ENCODE measurements around the gene CACNA1S. TPM values are rescaled to one million over a fixed set of nuclear protein-coding genes. Genes with fewer than 3 reads are reported as not detected.

CACNA1S gene
- total RNA-seq, 1 donor from 2014 or later = not detected

- FAIRE-seq = no peak
- H2AFZ ChIP-seq (ENCODE audit: low read depth, low read length) = no peak overlapping the region
Measured at GRCh38 chr1:201136355-201137023, 24.3 kb upstream of the CACNA1S start.

GRCh38 chr1:201134405-201134804 is 22.2 kb upstream of the CACNA1S start:
- H3K36me3 Mint-ChIP-seq (ENCODE audit: low read depth, unreplicated experiment) = peaks cover 23% of the 10 kb centered on the region
- no peak overlapping the region for H3K4me2 ChIP-seq (ENCODE audit: low read length)
- no peak overlapping the region for H3K9ac ChIP-seq (ENCODE audit: low read length)
- no peak overlapping the region for H3K27ac Mint-ChIP-seq (ENCODE audit: unreplicated experiment)
- TF ChIP-seq, protein P1, sequence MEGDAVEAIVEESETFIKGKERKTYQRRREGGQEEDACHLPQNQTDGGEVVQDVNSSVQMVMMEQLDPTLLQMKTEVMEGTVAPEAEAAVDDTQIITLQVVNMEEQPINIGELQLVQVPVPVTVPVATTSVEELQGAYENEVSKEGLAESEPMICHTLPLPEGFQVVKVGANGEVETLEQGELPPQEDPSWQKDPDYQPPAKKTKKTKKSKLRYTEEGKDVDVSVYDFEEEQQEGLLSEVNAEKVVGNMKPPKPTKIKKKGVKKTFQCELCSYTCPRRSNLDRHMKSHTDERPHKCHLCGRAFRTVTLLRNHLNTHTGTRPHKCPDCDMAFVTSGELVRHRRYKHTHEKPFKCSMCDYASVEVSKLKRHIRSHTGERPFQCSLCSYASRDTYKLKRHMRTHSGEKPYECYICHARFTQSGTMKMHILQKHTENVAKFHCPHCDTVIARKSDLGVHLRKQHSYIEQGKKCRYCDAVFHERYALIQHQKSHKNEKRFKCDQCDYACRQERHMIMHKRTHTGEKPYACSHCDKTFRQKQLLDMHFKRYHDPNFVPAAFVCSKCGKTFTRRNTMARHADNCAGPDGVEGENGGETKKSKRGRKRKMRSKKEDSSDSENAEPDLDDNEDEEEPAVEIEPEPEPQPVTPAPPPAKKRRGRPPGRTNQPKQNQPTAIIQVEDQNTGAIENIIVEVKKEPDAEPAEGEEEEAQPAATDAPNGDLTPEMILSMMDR (IDR thresholded peaks at IDR 0.05; ENCODE audit: insufficient read depth, low read depth, low read length) = no peak
- no peak for TF ChIP-seq EZH2 (IDR thresholded peaks at IDR 0.05; ENCODE audit: insufficient read depth, low read length)
- no peak overlapping the region for H2AFZ ChIP-seq (ENCODE audit: low read depth, low read length)
- H3K27me3 ChIP-seq (ENCODE audit: insufficient read depth, low read length) = no peaks in the 10 kb centered on the region
- peaks cover 3% of the 10 kb centered on the region for H3K27me3 Mint-ChIP-seq (ENCODE audit: low read depth, unreplicated experiment)
- no peak for DNase-seq (ENCODE audit: low read depth)
- H3K79me2 ChIP-seq (ENCODE audit: insufficient read depth, low read length) = no peaks in the 10 kb centered on the region
- peaks cover 3% of the 10 kb centered on the region for H3K9me3 Mint-ChIP-seq (ENCODE audit: unreplicated experiment)
- peaks cover 20% of the 10 kb centered on the region for H3K4me1 ChIP-seq (ENCODE audit: insufficient read depth, low read length)
- no peak for FAIRE-seq
- H3K4me3 Mint-ChIP-seq (ENCODE audit: unreplicated experiment) = no peak overlapping the region
- peaks cover 13% of the 10 kb centered on the region for H3K4me1 Mint-ChIP-seq (ENCODE audit: low read depth, unreplicated experiment)
- no peak overlapping the region for H3K27ac ChIP-seq (ENCODE audit: low read depth, low read length)
- H3K36me3 ChIP-seq (ENCODE audit: insufficient read depth, low read length) = no peaks in the 10 kb centered on the region
- peaks cover 34% of the 10 kb centered on the region for H4K20me1 ChIP-seq (ENCODE audit: insufficient read depth, low read length)
- H3K9me3 ChIP-seq (ENCODE audit: insufficient read depth, low read depth, low read length) = no peaks in the 10 kb centered on the region
- no peak overlapping the region for H3K4me3 ChIP-seq (ENCODE audit: insufficient read depth, low read depth, low read length)

More at GRCh38 chr1:201136355-201137023, 24.3 kb upstream of the CACNA1S start:
- Histone ChIP-seq H3K4me3 (ENCODE audit: insufficient read depth, low read depth, low read length) (no peak overlapping the region), H3K4me1 (ENCODE audit: insufficient read depth, low read length) (peaks cover 20% of the 10 kb centered on the region), H3K79me2 (ENCODE audit: insufficient read depth, low read length) (no peaks in the 10 kb centered on the region), H3K27ac (ENCODE audit: low read depth, low read length) (no peak overlapping the region), H3K9ac (ENCODE audit: low read length) (peak overlapping the region; percentile 12), H3K9me3 (ENCODE audit: insufficient read depth, low read depth, low read length) (no peaks in the 10 kb centered on the region), H4K20me1 (ENCODE audit: insufficient read depth, low read length) (peaks cover 47% of the 10 kb centered on the region), H3K36me3 (ENCODE audit: insufficient read depth, low read length) (peaks cover 7% of the 10 kb centered on the region), H3K4me2 (ENCODE audit: low read length) (peak overlapping the region; percentile 45), H3K27me3 (ENCODE audit: insufficient read depth, low read length) (no peaks in the 10 kb centered on the region)
- TF ChIP-seq, protein P1 (IDR thresholded peaks at IDR 0.05; ENCODE audit: insufficient read depth, low read depth, low read length) = no peak
- no peak for TF ChIP-seq EZH2 (IDR thresholded peaks at IDR 0.05; ENCODE audit: insufficient read depth, low read length)
- Mint-ChIP-seq H3K36me3 (ENCODE audit: low read depth, unreplicated experiment) (peaks cover 30% of the 10 kb centered on the region), H3K9me3 (ENCODE audit: unreplicated experiment) (no peaks in the 10 kb centered on the region), H3K27me3 (ENCODE audit: low read depth, unreplicated experiment) (no peaks in the 10 kb centered on the region), H3K4me1 (ENCODE audit: low read depth, unreplicated experiment) (peaks cover 13% of the 10 kb centered on the region), H3K4me3 (ENCODE audit: unreplicated experiment) (no peak overlapping the region), H3K27ac (ENCODE audit: unreplicated experiment) (no peak overlapping the region)
- no peak for DNase-seq (ENCODE audit: low read depth)

DNA sequence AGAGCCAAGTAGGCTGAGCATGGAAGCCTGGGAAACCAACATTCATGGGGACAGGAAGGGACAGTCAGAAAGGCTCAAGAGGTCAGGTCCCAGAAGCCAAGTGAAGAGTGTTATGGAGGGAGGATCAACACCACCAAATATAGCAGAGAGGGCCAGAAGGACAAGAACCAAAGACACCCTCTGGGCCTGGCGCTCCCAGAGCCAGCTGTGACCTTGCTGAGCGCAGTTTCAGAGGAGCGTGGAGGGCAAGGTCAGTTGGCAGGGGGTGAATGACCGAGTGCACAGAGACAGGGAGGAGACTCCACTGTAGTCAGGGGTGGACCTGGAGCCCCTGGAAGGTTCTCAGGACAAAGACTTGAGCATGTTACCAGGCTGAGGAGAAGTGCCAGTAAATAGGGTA is 19.2 kb upstream of the CACNA1S start:
- H3K4me2 ChIP-seq (ENCODE audit: low read length) = no peak overlapping the region
- peaks cover 7% of the 10 kb centered on the region for H3K4me1 ChIP-seq (ENCODE audit: insufficient read depth, low read length)
- no peaks in the 10 kb centered on the region for H3K79me2 ChIP-seq (ENCODE audit: insufficient read depth, low read length)
- Mint-ChIP-seq H3K9me3 (ENCODE audit: unreplicated experiment) (peaks cover 3% of the 10 kb centered on the region), H3K36me3 (ENCODE audit: low read depth, unreplicated experiment) (peaks cover 21% of the 10 kb centered on the region), H3K27me3 (ENCODE audit: low read depth, unreplicated experiment) (peaks cover 7% of the 10 kb centered on the region), H3K27ac (ENCODE audit: unreplicated experiment) (no peak overlapping the region), H3K4me3 (ENCODE audit: unreplicated experiment) (no peak overlapping the region), H3K4me1 (ENCODE audit: low read depth, unreplicated experiment) (peaks cover 11% of the 10 kb centered on the region)
- H3K9me3 ChIP-seq (ENCODE audit: insufficient read depth, low read depth, low read length) = no peaks in the 10 kb centered on the region
- no peak overlapping the region for H2AFZ ChIP-seq (ENCODE audit: low read depth, low read length)
- FAIRE-seq (no peak), DNase-seq (ENCODE audit: low read depth) (no peak)
- H3K27me3 ChIP-seq (ENCODE audit: insufficient read depth, low read length) = no peaks in the 10 kb centered on the region
- no peak overlapping the region for H3K27ac ChIP-seq (ENCODE audit: low read depth, low read length)
- H4K20me1 ChIP-seq (ENCODE audit: insufficient read depth, low read length) = peaks cover 7% of the 10 kb centered on the region
- TF ChIP-seq, protein P1 (IDR thresholded peaks at IDR 0.05; ENCODE audit: insufficient read depth, low read depth, low read length) = no peak
- TF ChIP-seq EZH2 (IDR thresholded peaks at IDR 0.05; ENCODE audit: insufficient read depth, low read length) = no peak
- H3K4me3 ChIP-seq (ENCODE audit: insufficient read depth, low read depth, low read length) = no peak overlapping the region
- H3K36me3 ChIP-seq (ENCODE audit: insufficient read depth, low read length) = no peaks in the 10 kb centered on the region
- H3K9ac ChIP-seq (ENCODE audit: low read length) = no peak overlapping the region

Measured in astrocyte (in vitro differentiated cells and primary cell).